HL-60 (cell line): ENCODE data around the gene PGBD1.

Experiments used
- DNase-seq, 2 experiments: peaks; one replicate each; pipeline ENCODE4 v3.0.0-alpha.2; 2010 to 2020; ENCODE audit warnings: low read depth in 1 of 2, low spot score in 1 of 2
- H3K27ac ChIP-seq: fragments of 250-450 bp; sonication (Bioruptor Pico); replicated peaks from 2 replicates; pipeline ENCODE4 v1.5.1; 2020; ENCODE audit warnings: mild to moderate bottlenecking, moderate library complexity
- H3K27me3 ChIP-seq: fragments of 250-450 bp; sonication (Bioruptor Pico); 2 replicates; pipeline ENCODE4 v1.5.1; 2021; ENCODE audit warnings: mild to moderate bottlenecking, moderate library complexity; ENCODE audit not compliant: insufficient read depth, poor library complexity, severe bottlenecking
- H3K4me3 ChIP-seq: replicated peaks from 2 replicates; pipeline ENCODE4 v1.5.1; 2011; ENCODE audit warnings: mild to moderate bottlenecking, control low read depth, low read length; ENCODE audit not compliant: insufficient read depth
- GABPA ChIP-seq: IDR thresholded peaks from 2 replicates; pipeline ENCODE4 v1.6.1; 2012; ENCODE audit warnings: low read depth
- POLR2AphosphoS5 ChIP-seq: IDR thresholded peaks from 2 replicates; pipeline ENCODE4 v1.6.1; 2012; ENCODE audit warnings: low read depth
- SPI1 ChIP-seq: IDR thresholded peaks from 2 replicates; pipeline ENCODE4 v1.6.1; 2012; ENCODE audit warnings: low read depth, mild to moderate bottlenecking, borderline replicate concordance
- TF ChIP-seq, protein P1 (sequence below): IDR thresholded peaks from one replicate; pipeline ENCODE4 v1.5.1; 2011; ENCODE audit warnings: low read length, control low read depth, inconsistent platforms; ENCODE audit not compliant: insufficient read depth
- TF ChIP-seq, protein P2 (sequence below): IDR thresholded peaks from 2 replicates; pipeline ENCODE4 v1.6.1; 2012; ENCODE audit warnings: low read depth; ENCODE audit not compliant: insufficient replicate concordance

The PGBD1 gene

DNA sequence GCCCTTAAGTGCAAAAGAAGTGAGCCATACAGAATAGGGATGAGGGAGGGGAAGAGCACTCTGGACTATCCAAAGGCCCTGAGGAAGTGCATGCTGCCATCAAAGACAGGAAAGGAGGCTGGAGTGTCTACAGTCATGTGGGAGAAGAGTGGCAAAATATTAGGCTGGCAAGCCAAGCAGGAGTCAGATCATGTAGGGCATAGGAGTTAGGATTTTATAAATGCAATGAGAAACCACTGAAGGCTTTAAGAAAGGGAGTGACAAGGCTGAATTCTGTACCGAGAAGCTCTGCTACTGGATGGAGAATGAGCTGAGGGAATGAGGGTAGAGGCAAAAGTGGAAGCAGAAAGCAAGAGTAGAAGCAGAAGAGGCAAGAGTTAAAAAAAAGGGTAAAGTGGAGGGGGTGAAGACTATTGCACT is 52.2 kb downstream of the PGBD1 start:
- TF ChIP-seq GABPA (no peak), SPI1 (peak; percentile 25; the same call in 1 of the 2 replicates), POLR2AphosphoS5 (no peak)
- TF ChIP-seq, protein P1, sequence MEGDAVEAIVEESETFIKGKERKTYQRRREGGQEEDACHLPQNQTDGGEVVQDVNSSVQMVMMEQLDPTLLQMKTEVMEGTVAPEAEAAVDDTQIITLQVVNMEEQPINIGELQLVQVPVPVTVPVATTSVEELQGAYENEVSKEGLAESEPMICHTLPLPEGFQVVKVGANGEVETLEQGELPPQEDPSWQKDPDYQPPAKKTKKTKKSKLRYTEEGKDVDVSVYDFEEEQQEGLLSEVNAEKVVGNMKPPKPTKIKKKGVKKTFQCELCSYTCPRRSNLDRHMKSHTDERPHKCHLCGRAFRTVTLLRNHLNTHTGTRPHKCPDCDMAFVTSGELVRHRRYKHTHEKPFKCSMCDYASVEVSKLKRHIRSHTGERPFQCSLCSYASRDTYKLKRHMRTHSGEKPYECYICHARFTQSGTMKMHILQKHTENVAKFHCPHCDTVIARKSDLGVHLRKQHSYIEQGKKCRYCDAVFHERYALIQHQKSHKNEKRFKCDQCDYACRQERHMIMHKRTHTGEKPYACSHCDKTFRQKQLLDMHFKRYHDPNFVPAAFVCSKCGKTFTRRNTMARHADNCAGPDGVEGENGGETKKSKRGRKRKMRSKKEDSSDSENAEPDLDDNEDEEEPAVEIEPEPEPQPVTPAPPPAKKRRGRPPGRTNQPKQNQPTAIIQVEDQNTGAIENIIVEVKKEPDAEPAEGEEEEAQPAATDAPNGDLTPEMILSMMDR, result no peak
- TF ChIP-seq, protein P2, sequence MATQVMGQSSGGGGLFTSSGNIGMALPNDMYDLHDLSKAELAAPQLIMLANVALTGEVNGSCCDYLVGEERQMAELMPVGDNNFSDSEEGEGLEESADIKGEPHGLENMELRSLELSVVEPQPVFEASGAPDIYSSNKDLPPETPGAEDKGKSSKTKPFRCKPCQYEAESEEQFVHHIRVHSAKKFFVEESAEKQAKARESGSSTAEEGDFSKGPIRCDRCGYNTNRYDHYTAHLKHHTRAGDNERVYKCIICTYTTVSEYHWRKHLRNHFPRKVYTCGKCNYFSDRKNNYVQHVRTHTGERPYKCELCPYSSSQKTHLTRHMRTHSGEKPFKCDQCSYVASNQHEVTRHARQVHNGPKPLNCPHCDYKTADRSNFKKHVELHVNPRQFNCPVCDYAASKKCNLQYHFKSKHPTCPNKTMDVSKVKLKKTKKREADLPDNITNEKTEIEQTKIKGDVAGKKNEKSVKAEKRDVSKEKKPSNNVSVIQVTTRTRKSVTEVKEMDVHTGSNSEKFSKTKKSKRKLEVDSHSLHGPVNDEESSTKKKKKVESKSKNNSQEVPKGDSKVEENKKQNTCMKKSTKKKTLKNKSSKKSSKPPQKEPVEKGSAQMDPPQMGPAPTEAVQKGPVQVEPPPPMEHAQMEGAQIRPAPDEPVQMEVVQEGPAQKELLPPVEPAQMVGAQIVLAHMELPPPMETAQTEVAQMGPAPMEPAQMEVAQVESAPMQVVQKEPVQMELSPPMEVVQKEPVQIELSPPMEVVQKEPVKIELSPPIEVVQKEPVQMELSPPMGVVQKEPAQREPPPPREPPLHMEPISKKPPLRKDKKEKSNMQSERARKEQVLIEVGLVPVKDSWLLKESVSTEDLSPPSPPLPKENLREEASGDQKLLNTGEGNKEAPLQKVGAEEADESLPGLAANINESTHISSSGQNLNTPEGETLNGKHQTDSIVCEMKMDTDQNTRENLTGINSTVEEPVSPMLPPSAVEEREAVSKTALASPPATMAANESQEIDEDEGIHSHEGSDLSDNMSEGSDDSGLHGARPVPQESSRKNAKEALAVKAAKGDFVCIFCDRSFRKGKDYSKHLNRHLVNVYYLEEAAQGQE, result no peak
- Histone ChIP-seq H3K27ac (peak overlapping the region; percentile 98), H3K27me3 (no peaks in the 10 kb centered on the region), H3K4me3 (no peak overlapping the region)
- no peak for DNase-seq

DNA sequence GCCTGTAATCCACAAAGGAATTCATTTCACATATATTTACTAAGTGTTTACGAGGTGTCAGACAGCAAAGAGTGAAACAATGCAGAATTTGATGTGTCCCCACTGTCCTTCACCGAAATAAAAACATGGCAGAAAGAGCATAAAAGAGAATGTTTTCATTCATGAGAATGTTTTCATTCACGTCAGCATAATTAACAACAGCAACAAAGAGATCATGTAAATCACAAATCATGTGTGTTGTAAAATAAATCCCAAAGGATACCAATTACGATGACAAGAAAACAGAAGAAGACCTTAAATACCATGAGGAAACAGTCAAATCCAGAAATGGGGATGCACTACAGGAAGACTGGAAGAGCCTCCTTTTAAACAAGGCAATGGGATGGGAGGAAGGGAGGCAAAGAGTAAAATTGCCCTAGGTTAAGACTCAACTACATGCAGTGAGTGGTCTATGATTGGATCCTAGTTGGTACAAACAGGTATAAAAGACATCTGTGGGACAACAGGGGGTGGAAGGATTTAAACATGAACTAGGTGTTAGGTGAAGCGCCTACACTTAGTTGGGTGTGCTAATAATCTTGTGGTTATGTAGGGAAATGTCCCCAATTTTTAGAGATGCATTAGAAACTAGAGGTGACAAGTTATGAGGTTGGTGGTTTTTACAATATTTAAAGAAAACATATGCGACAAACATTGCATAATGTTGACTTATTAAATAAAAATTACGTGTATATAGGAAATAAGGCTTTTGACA is 53.1 kb downstream of the PGBD1 start:
- H3K4me3 ChIP-seq, result no peak overlapping the region; the same call in 1 of the 2 replicates
- H3K27me3 ChIP-seq, result no peaks in the 10 kb centered on the region
- peak overlapping the region; percentile 98 for H3K27ac ChIP-seq
- DNase-seq, result no peak
- TF ChIP-seq POLR2AphosphoS5, result no peak
- TF ChIP-seq, protein P1, result no peak
- TF ChIP-seq, protein P2, result no peak
- TF ChIP-seq GABPA, result no peak
- no peak for TF ChIP-seq SPI1

DNA sequence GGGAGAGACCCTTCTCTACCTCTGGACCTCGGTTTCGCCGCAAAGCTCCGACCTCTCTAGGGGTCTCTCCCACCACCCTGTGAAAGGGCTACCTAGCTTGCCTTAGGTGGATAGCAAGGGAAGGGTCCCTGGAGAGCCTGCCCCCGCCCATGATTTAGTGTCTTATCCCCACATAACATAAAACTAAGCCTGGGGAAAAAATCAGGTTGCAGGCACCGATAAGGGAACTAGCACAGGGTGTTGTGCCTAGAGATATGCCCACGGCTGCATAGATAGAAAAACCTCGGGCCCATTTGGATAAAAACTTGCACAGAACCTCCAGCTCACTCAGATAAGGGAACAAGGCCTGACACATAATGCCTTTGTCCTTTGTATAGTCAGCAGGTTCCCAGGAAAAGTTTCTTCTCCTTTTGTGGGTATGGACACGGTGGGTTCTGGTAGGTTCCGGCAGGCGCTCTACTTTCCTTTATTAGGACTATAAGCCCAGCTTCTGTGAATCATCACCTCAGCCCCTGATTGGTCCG is 53.7 kb downstream of the PGBD1 start:
- peak overlapping the region; percentile 98 for H3K27ac ChIP-seq
- TF ChIP-seq SPI1, result no peak
- no peaks in the 10 kb centered on the region for H3K27me3 ChIP-seq
- H3K4me3 ChIP-seq, result peak overlapping the region; percentile 24
- no peak for DNase-seq

DNA sequence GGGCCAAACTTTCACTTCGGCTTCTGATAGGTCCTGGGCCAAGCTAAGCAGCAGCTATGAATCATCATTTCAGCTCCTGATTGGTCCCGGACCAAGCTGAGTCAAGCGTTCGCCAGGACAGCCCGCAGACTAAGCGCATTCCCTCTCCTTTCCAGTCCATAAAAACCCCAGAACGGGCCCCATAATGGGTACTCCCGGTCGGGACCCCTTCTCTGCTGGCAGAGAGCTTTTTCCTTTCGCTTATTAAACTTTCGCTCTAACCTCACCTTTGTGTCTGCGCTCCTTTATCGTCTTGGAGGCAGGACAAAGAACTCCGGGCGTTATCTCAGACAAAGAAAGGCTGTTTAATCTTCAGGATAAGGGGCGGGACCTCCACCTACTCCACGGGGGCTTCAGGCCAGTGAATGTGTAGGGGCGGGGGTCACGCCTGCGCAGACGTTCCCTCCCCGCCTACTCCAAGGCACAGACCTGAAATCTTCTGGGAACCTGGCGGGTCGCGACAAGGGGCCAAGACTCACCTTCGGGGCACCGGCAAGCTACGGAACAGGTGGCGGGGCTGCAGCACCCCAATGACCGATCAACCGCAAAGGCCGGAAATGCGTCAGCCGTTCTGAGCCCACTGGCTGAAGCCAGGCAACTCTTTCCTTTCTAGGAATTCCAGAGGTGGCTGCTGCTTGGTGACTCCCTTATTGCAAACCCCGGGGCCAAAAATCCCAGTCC is 54.4 kb downstream of the PGBD1 start, which contains the start of gene ZSCAN31:
Gene ZSCAN31, minus strand, starts transcription at position 585 of the 720 bp plus-strand sequence. CDS start 6,465 bp downstream, outside the sequence.
- peak within 1 kb of the TSS; percentile 60 for H3K4me3 ChIP-seq
- peak within 1 kb of the TSS; percentile 98 for H3K27ac ChIP-seq
- DNase-seq, result peak; percentile 96 to 98
- no peak for TF ChIP-seq SPI1
- 0 out of 2 replicates have a peak, but pooled peaks have one; percentile 3 for TF ChIP-seq GABPA
- TF ChIP-seq POLR2AphosphoS5, result peak; percentile 97
- TF ChIP-seq, protein P1, result no peak
- TF ChIP-seq, protein P2, result peak; percentile 29
- H3K27me3 ChIP-seq, result no peaks in the 10 kb centered on the region
